Heart left ventricle (tissue), 13 donors: ENCODE data around the gene TMEM254.

ENCODE experiments used
- POLR2A ChIP-seq, 2 donors: fragments of 450-650 bp; IDR thresholded peaks; one replicate each; pipeline ENCODE4 v1.6.1; 2017; ENCODE audit warnings: antibody characterized with exemption in 2 of 2, mild to moderate bottlenecking in 2 of 2, moderate library complexity in 2 of 2
- TF ChIP-seq, protein P1 (sequence below), 12 donors: fragments of 200-600 bp; sonication (generic) in 4 of 12; IDR thresholded peaks; one replicate each; pipeline versions ENCODE4 v1.5.0 to v1.8.0; 2018 to 2022; ENCODE audit warnings: antibody characterized with exemption in 12 of 12, mild to moderate bottlenecking in 5 of 12
- donor health status: ischemic (EF 13 %, LVEDD 7.1; RV severe dilation, severe dysfunction).
- donor health status: DM: no; HTN: yes; CAD: no.
- donor health status: DM: no; HTN: no; CAD: no.
- donor health status: ischemic (EF 25% LVEDD 6.9; RV normal size, moderate dysfunction).
- donor health status: ischemic (EF 25% LVEDD 5.7; RV mildly dilated, moderate dysfunction).
- donor health status: ischemic (EF 35%, LVEDD 5.7; RV mildly dilated, moderate dysfunction).
- donor health status: nonischemic (EF 11% LVEDD 7.7; RV severe dilation, severe dysfunction).
- donor health status: DM: yes; HTN: yes; CAD: no.
- donor health status: PGD.
- donor health status: ischemic (EF 29% LVEDD 5.4; RV normal size, mild dysfunction).
- donor health status: nonischemic (EF 23%, LVEDD 6.1; RV moderate dilation, normal function).

DNA sequence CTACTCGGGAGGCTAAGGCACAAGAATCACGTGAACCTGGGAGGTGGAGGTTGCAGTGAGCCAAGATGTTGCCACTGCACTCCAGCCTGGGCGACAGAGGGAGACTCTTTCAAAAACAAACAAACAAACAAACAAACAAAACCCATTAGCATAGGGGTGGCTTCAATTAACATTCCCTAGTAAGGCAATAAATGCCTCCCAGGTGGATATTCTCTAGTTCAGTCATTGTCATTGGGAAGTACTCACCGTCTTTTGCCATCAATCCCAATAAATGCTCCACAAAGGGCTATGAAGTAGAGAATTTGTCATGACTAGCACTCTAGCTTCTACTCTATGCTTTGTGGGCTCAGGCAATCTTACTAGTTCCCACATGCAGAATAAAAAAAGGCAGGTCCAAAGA, 11.7 kb upstream of the TMEM254 start:
- TF ChIP-seq, protein P1, sequence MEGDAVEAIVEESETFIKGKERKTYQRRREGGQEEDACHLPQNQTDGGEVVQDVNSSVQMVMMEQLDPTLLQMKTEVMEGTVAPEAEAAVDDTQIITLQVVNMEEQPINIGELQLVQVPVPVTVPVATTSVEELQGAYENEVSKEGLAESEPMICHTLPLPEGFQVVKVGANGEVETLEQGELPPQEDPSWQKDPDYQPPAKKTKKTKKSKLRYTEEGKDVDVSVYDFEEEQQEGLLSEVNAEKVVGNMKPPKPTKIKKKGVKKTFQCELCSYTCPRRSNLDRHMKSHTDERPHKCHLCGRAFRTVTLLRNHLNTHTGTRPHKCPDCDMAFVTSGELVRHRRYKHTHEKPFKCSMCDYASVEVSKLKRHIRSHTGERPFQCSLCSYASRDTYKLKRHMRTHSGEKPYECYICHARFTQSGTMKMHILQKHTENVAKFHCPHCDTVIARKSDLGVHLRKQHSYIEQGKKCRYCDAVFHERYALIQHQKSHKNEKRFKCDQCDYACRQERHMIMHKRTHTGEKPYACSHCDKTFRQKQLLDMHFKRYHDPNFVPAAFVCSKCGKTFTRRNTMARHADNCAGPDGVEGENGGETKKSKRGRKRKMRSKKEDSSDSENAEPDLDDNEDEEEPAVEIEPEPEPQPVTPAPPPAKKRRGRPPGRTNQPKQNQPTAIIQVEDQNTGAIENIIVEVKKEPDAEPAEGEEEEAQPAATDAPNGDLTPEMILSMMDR (IDR thresholded peaks at IDR 0.05) = no peak
- no peak for TF ChIP-seq POLR2A (IDR thresholded peaks at IDR 0.05)
